HCT116 (cell line): ENCODE data around the gene NONO. TPM values are rescaled to one million over a fixed set of nuclear protein-coding genes. Genes with fewer than 3 reads are reported as not detected.

Source experiments
- ATAC-seq: fragments of 200-7000 bp; cut with Tn5 transposase; 2 replicates; pipeline ENCODE4 v1.9.1; 2020; ENCODE audit warnings: mild to moderate bottlenecking, moderate library complexity
- BruUV-seq: library from RNA; stranded (reverse); fragments of 400-500 nt; replicated peaks from 2 replicates; lab custom pipeline; 2021; lab: Mats Ljungman, UMichigan
- CTCF ChIA-PET: fragments of 300-600 bp; sonication (Branson Sonifier 250); formaldehyde crosslinking; loops from one replicate; lab custom pipeline; 2021; ENCODE audit warnings: antibody characterized with exemption; lab: Charles Lee
- POLR2A ChIA-PET: fragments of 300-600, 350-600 bp; sonication (Branson Sonifier 250); formaldehyde crosslinking; loops from one replicate; lab custom pipeline; 2021; ENCODE audit warnings: antibody characterized with exemption; lab: Charles Lee
- RAD21 ChIA-PET, 2 experiments: fragments of 300-600 bp; sonication (Branson Sonifier 250); formaldehyde crosslinking; loops; one replicate each; lab custom pipeline; 2023; ENCODE audit warnings: low total read pairs in 2 of 2; ENCODE audit not compliant: uncharacterized antibody in 2 of 2, unreplicated experiment in 2 of 2, low non-redundant PET in 1 of 2; lab: Charles Lee
- DNase-seq: peaks from one replicate; pipeline ENCODE4 v3.0.0-alpha.2; 2010; ENCODE audit warnings: low read depth, low spot score
- H2AFZ ChIP-seq: fragments of 200-600 bp; shearing (Covaris generic), sonication (generic); 2 replicates; pipeline ENCODE4 v1.6.1; 2017; ENCODE audit warnings: low read depth, mixed run types, mixed read lengths, antibody characterized with exemption, low read length; ENCODE audit not compliant: poor library complexity, severe bottlenecking
- H3K27ac ChIP-seq: 2 replicates; pipeline ENCODE4 v1.5.1; 2012; ENCODE audit warnings: low read depth, low read length
- H3K27me3 ChIP-seq: fragments of 200-600 bp; sonication (generic); 2 replicates; pipeline ENCODE4 v1.6.1; 2016; ENCODE audit warnings: mixed run types, low read length, mixed read lengths; ENCODE audit not compliant: insufficient read depth
- H3K36me3 ChIP-seq, 2 experiments: fragments of 200-500 bp in 1 of 2; fragments of 200-600 bp in 1 of 2; sonication (Bioruptor generic) in 1 of 2; sonication (generic) in 1 of 2; 2 replicates each; pipeline versions ENCODE4 v1.5.1 to v1.6.1; 2014 to 2016; ENCODE audit warnings: low read length in 2 of 2, inconsistent platforms in 1 of 2, mixed read lengths in 1 of 2, mixed run types in 1 of 2; ENCODE audit not compliant: insufficient read depth in 2 of 2, control insufficient read depth in 1 of 2
- H3K4me1 ChIP-seq, 2 experiments: fragments of 200-600 bp in 1 of 2; sonication (generic) in 1 of 2; 2 replicates each; pipeline versions ENCODE4 v1.5.1 to v1.6.1; 2012 to 2017; ENCODE audit warnings: low read length in 2 of 2, inconsistent platforms in 1 of 2, mild to moderate bottlenecking in 1 of 2, mixed read lengths in 1 of 2, mixed run types in 1 of 2, moderate library complexity in 1 of 2; ENCODE audit not compliant: insufficient read depth in 2 of 2, control insufficient read depth in 1 of 2
- H3K4me2 ChIP-seq: fragments of 200-600 bp; sonication (generic); 2 replicates; pipeline ENCODE4 v1.6.1; 2017; ENCODE audit warnings: mixed run types, low read length, mixed read lengths
- H3K4me3 ChIP-seq, 2 experiments: fragments of 200-600 bp in 1 of 2; sonication (generic) in 1 of 2; replicated peaks in 1 of 2; 2 replicates each; pipeline ENCODE4 v1.5.1; 2011 to 2016; ENCODE audit warnings: low read length in 2 of 2, control low read depth in 1 of 2, low read depth in 1 of 2, mild to moderate bottlenecking in 1 of 2, mixed read lengths in 1 of 2, mixed run types in 1 of 2
- H3K79me2 ChIP-seq: fragments of 200-600 bp; sonication (generic); 2 replicates; pipeline ENCODE4 v1.6.1; 2017; ENCODE audit warnings: mild to moderate bottlenecking, mixed run types, low read length, moderate library complexity, mixed read lengths; ENCODE audit not compliant: insufficient read depth
- H3K9ac ChIP-seq: fragments of 200-600 bp; sonication (generic); 2 replicates; pipeline ENCODE4 v1.6.1; 2016; ENCODE audit warnings: low read length, mixed read lengths
- H3K9me2 ChIP-seq: fragments of 200-600 bp; sonication (generic), shearing (Covaris generic); 2 replicates; pipeline ENCODE4 v1.6.1; 2017; ENCODE audit warnings: mixed run types, mild to moderate bottlenecking, moderate library complexity; ENCODE audit not compliant: insufficient read depth
- H3K9me3 ChIP-seq, 2 experiments: fragments of 200-500 bp in 1 of 2; fragments of 200-600 bp in 1 of 2; sonication (Bioruptor generic) in 1 of 2; sonication (generic) in 1 of 2; 2 replicates each; pipeline ENCODE4 v1.6.1; 2014 to 2017; ENCODE audit warnings: low read length in 2 of 2, mixed read lengths in 2 of 2, inconsistent platforms in 1 of 2, low read depth in 1 of 2, mild to moderate bottlenecking in 1 of 2, mixed run types in 1 of 2, moderate library complexity in 1 of 2; ENCODE audit not compliant: control insufficient read depth in 1 of 2, insufficient read depth in 1 of 2
- H4K20me1 ChIP-seq: fragments of 200-600 bp; sonication (generic), shearing (Covaris generic); 2 replicates; pipeline ENCODE4 v1.6.1; 2017; ENCODE audit warnings: mixed run types, mild to moderate bottlenecking, moderate library complexity; ENCODE audit not compliant: insufficient read depth
- ELF1 ChIP-seq: IDR thresholded peaks from 2 replicates; pipeline ENCODE4 v1.6.1; 2012; ENCODE audit warnings: low read depth, borderline replicate concordance
- EZH2 ChIP-seq: fragments of 200-600 bp; sonication (generic); IDR thresholded peaks from 2 replicates; pipeline ENCODE4 v1.6.1; 2017; ENCODE audit warnings: antibody characterized with exemption, mixed run types
- JUND ChIP-seq: IDR thresholded peaks from 2 replicates; pipeline ENCODE4 v1.6.1; 2012
- MAX ChIP-seq: IDR thresholded peaks from 2 replicates; pipeline ENCODE4 v1.6.1; 2012
- POLR2A ChIP-seq: IDR thresholded peaks from 2 replicates; pipeline ENCODE4 v1.7.0; 2011; ENCODE audit warnings: borderline replicate concordance; ENCODE audit not compliant: insufficient read depth, insufficient read length; ENCODE audit errors: extremely low read depth
- RAD21 ChIP-seq: IDR thresholded peaks from 2 replicates; pipeline ENCODE4 v1.6.1; 2012; ENCODE audit warnings: low read depth, mild to moderate bottlenecking
- REST ChIP-seq: IDR thresholded peaks from 2 replicates; pipeline ENCODE4 v1.6.1; 2012; ENCODE audit warnings: low read depth
- SIN3A ChIP-seq: IDR thresholded peaks from 2 replicates; pipeline ENCODE4 v1.6.1; 2012; ENCODE audit warnings: low read depth
- SP1 ChIP-seq: IDR thresholded peaks from 2 replicates; pipeline ENCODE4 v1.6.1; 2012; ENCODE audit warnings: low read depth
- SRF ChIP-seq: IDR thresholded peaks from 2 replicates; pipeline ENCODE4 v1.6.1; 2012; ENCODE audit warnings: low read depth
- YY1 ChIP-seq: IDR thresholded peaks from 2 replicates; pipeline ENCODE4 v1.6.1; 2011; ENCODE audit warnings: low read length, low read depth, moderate library complexity, mild to moderate bottlenecking; ENCODE audit not compliant: insufficient replicate concordance; ENCODE audit errors: extremely low read depth
- ZNF274 ChIP-seq: fragments of 200-500 bp; sonication (Bioruptor generic); IDR thresholded peaks from 2 replicates; pipeline ENCODE4 v1.6.1; 2014; ENCODE audit warnings: mild to moderate bottlenecking, low read depth, low read length, inconsistent platforms
- intact Hi-C: fragments of 100-400 bp; cut with micrococcal nuclease; formaldehyde crosslinking; loops from 2 replicates; pipeline ENCODE4 v1.10.0; 2022
- total RNA-seq: library from RNA; stranded (reverse); gene quantifications from one replicate; pipeline ENCODE4 v1.2.1, GENCODE V29; 2021; ENCODE audit not compliant: unreplicated experiment

Gene NONO
- total RNA-seq, 1 experiment from 2014 or later: 523 TPM

GRCh38 chrX:71250841-71251240 is 32.6 kb upstream of the NONO start (continued):
- no peak for TF ChIP-seq REST
- no peak for TF ChIP-seq SP1
- TF ChIP-seq RAD21: no peak
- no peak for TF ChIP-seq SIN3A
- no peak for TF ChIP-seq JUND
- no peak for TF ChIP-seq MAX
- TF ChIP-seq ELF1: no peak

GRCh38 chrX:71251466-71251973 is 31.9 kb upstream of the NONO start:
- no TSS peak for BruUV-seq
- Histone ChIP-seq H3K9ac (no peak overlapping the region), H3K4me2 (no peak overlapping the region), H4K20me1 (no peaks in the 10 kb centered on the region), H2AFZ (no peak overlapping the region), H3K4me1 (peaks cover 13 to 19% of the 10 kb centered on the region in 2 experiments), H3K9me2 (no peaks in the 10 kb centered on the region), H3K27me3 (no peaks in the 10 kb centered on the region), H3K4me3 (no peak overlapping the region), H3K27ac (no peak overlapping the region), H3K9me3 (no peaks in the 10 kb centered on the region), H3K79me2 (no peaks in the 10 kb centered on the region), H3K36me3 (peaks cover 0 to 2% of the 10 kb centered on the region in 2 experiments; a peak in 1 of 4 replicates)
- ChIA-PET CTCF (no interaction called here), RAD21 (no interaction called here), POLR2A (no interaction called here)
- intact Hi-C loops: no loop called here
- no peak for ATAC-seq
- no peak for DNase-seq
- TF ChIP-seq SIN3A: no peak
- TF ChIP-seq YY1: no peak
- TF ChIP-seq ZNF274: no peak
- TF ChIP-seq EZH2: no peak
- no peak for TF ChIP-seq SRF
- TF ChIP-seq POLR2A: no peak
